H7 (cell line): ENCODE results near the gene HSPB9. TPM values are rescaled to one million over a fixed set of nuclear protein-coding genes. Genes with fewer than 3 reads are reported as not detected.
A peak's percentile ranks its signal among the peaks of the same experiment; 100 is the strongest.

Experiments
- DNase-seq: peaks from one replicate; pipeline ENCODE4 v3.0.0; 2012
- H3K27me3 ChIP-seq: 2 replicates; pipeline ENCODE4 v1.6.0; 2011; ENCODE audit warnings: mild to moderate bottlenecking, low read length; ENCODE audit not compliant: control insufficient read depth, insufficient read depth
- H3K36me3 ChIP-seq: replicated peaks from 2 replicates; pipeline ENCODE4 v1.5.1; 2011; ENCODE audit warnings: low read length; ENCODE audit not compliant: control insufficient read depth, insufficient read depth
- H3K4me3 ChIP-seq: 2 replicates; pipeline ENCODE4 v1.5.1; 2011; ENCODE audit warnings: low read depth, mild to moderate bottlenecking, control low read depth, low read length, moderate library complexity; ENCODE audit not compliant: insufficient read depth
- total RNA-seq: library from RNA; depleted of rRNA; stranded (reverse); fragments of >200 nt; shearing (Covaris generic); gene quantifications from 2 replicates; pipeline ENCODE4 v1.2.3, GENCODE V29; 2014

The HSPB9 gene
- total RNA-seq, 1 experiment from 2014 or later: 0.10 TPM

GRCh38 chr17:42094375-42095069, 28.1 kb upstream of the HSPB9 start:
- Histone ChIP-seq H3K4me3 (no peak overlapping the region), H3K36me3 (no peaks in the 10 kb centered on the region), H3K27me3 (peaks cover 20% of the 10 kb centered on the region)
- DNase-seq: no peak

DNA sequence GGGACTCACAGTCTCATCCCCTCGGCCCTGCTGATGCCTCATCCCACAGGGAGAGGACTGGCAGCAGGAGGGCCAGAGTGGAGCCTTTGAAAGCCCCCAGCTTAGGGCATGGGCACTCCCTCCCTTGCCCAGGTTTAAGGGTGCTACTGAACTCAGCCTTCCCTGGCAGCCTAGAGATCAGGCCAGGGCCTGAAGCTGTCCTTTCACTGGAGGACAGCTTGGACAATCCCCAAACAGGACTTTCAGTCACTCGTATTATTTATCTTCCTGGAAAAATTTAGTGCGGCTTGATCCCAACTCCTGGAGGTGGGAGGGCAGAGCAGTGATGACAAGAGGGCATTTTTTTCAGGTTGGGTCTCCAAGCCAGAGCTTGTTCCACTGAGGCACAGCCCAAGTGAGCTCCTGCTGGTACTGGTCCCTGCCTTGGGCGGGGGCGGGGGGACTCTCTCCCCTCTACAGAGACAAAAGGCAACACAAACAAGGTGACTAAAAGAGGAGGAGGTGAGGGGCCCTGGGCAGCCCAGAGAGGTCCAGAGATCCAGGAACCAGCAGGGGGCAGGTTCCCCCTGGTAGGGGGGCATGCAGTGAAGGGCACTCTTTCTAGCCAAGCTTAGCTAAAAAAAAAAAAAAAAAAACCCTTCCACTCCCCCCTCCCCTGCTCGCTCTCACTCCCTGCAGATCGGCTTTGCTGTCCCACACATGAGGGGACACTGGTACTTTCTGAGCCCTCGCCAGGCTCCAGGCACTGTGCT, 26.1 kb upstream of the HSPB9 start:
- H3K4me3 ChIP-seq: no peak overlapping the region
- peaks cover 20% of the 10 kb centered on the region for H3K27me3 ChIP-seq
- no peak for DNase-seq
- no peaks in the 10 kb centered on the region for H3K36me3 ChIP-seq

DNA sequence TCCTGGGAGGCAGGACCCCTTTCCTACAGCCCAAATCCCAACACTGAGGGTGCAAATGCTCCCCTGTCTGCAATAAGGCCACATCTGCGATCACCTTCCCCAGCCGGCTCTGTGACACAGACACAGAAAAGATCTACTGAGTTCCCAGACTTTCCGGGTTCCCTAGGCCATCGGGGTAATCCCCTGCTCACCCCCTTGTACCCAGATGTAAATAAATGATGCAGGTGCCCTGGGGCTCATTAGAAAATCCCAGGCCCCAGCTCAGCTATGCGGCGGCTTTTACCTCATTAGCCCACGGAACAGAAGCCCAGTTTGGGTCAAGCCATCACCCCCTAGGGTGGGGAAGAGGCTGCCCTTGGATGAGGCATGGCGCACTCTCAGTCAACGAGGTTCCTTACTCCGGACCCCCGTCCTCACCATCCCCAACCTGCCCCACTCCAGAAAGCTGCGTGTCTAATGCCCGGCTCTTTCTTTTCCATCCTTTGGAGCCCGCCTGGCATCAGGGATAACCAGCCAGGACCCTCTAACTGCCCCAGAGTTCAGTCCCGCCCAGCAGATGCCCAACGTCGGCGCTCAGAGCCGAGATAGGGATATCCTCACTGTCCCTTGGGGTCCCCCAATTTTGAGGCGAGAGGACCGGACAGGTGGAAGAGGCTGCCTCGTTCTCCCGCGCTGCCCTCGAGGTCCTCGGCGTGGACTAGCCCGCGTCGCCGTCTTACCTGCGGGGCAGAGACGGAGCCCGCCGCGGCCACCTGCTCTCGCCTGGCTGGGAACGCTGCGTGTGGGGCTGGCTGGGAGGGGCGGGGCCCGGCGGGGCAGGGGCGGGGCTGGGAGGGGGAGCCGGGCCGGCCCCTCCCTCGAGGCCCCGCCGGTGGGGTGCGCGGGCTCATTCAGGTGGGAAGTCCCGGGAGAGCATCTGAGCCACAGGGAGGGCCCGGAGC, 24.6 kb upstream of the HSPB9 start, which contains the start of gene ZNF385C:
Gene ZNF385C, minus strand, starts transcription at position 783 of the 941 bp plus-strand sequence. CDS start 35,417 bp downstream, outside the sequence.
- H3K36me3 ChIP-seq: no peaks in the 10 kb centered on the region
- DNase-seq: peak; percentile 96
- H3K4me3 ChIP-seq: peak within 1 kb of the TSS; percentile 34; the same call in 1 of the 2 replicates
- peaks cover 20% of the 10 kb centered on the region for H3K27me3 ChIP-seq

GRCh38 chr17:42098730-42099399, 23.7 kb upstream of the HSPB9 start:
- Histone ChIP-seq H3K27me3 (peaks cover 20% of the 10 kb centered on the region), H3K4me3 (peak overlapping the region; percentile 34; the same call in 1 of the 2 replicates), H3K36me3 (no peaks in the 10 kb centered on the region)
- DNase-seq: peak; percentile 73

DNA sequence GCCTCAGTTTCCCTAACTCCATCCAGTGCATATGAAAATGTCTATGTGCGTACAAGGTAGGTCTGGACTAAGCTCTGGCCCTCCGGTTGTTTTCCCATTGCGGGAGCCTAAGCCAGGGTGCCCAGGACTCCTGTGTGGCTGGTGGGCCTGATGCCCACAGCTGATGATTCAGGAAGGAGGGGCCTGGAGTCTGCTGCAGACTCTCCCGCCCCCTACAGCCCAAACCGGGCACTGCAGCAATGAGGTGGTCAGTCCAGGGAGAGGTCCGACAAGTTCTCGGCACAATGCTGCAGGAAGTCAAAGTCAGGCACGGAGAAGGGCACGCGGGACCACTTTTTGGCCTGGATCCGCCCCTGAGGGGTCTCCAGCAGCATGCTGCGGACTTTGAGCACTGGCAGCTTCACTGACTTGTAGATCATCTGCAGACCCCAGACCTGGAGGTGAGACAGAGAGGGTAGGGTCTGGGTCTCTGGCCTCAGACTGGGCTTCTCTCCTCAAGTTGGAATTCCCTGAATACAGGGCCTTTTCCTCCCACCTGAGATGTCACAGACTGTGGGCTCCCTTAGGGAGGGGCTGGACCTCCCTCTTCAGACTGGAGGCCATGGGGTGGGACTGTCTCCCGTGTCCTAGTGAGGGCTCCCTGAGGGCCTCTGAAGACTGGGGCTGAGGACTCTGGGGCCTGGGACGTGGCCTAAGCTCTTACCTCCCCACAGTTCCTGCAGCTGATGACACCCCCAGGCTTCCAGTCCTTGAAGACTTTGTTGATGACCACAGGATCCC, 20.9 kb upstream of the HSPB9 start:
- Histone ChIP-seq H3K36me3 (no peaks in the 10 kb centered on the region), H3K27me3 (peaks cover 20% of the 10 kb centered on the region), H3K4me3 (no peak overlapping the region)
- DNase-seq: peak; percentile 94

GRCh38 chr17:42103221-42103954, 19.2 kb upstream of the HSPB9 start:
- Histone ChIP-seq H3K27me3 (peaks cover 4% of the 10 kb centered on the region), H3K4me3 (no peak overlapping the region), H3K36me3 (no peaks in the 10 kb centered on the region)
- DNase-seq: no peak

DNA sequence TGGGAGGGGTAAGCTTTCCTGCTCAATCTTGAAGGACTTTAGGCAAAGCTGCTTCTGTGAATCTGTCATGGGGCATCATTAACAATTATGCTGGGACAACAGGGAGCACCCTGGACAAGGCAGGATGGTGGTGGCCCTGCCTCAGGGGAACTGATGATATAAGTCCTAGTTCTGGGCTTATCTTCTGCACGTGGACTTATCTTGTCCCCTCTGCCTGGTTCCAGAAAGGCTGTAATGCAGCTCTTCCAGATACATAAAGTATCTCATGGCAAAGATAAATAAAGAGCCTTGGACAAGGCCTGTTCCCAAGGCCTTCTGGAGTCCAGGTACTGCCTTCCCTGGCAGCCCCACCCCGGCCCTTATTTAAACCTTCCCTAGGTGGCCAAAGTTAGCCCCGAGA, 18.3 kb upstream of the HSPB9 start:
- Histone ChIP-seq H3K4me3 (no peak overlapping the region), H3K36me3 (no peaks in the 10 kb centered on the region), H3K27me3 (no peaks in the 10 kb centered on the region; the same call in 1 of the 2 replicates)
- no peak for DNase-seq

DNA sequence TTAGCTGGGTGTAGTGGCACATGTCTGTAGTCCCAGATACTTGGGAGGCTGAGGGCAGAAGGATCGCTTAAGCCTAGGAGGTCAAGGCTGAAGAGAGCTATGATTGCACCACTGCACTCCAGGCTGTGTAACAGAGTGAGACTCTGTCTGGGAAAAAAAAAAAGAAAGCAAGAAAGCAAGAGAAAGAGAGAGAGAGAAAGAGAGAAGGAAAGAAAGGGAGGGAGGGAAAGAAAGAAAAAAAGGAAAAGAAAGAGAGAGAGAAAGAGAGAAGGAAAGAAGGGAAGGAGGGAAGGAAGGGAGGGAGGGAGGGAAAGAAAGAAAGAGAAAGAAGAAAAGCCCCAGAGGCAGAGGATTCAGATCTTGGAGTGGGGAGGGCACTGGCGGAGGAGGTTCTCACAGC, 16.6 kb upstream of the HSPB9 start:
- H3K4me3 ChIP-seq: no peak overlapping the region
- no peaks in the 10 kb centered on the region; the same call in 1 of the 2 replicates for H3K27me3 ChIP-seq
- no peaks in the 10 kb centered on the region for H3K36me3 ChIP-seq
- DNase-seq: no peak

DNA sequence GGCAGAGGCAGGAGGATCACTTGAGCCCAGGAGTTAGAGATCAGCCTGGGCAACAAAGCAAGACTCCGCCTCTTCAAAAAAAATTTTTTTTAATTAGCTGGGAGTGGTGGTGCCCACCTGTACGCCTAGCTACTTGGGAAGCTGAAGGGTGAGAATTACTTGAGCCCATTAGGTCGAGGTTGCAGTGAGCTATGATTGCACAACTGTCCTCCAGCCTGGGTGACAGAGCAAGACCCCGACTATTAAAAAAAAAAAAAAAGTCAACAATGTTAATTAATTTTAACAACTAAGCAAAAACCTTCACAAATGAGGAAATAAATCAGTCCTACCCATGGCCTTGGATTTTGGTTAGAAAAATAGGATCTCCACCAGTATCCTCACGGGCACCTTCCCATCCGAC, 15.5 kb upstream of the HSPB9 start:
- no peaks in the 10 kb centered on the region for H3K36me3 ChIP-seq
- H3K4me3 ChIP-seq: peak overlapping the region; percentile 49
- DNase-seq: no peak
- no peaks in the 10 kb centered on the region; the same call in 1 of the 2 replicates for H3K27me3 ChIP-seq

GRCh38 chr17:42107597-42108576, 14.7 kb upstream of the HSPB9 start:
- DNase-seq: peak; percentile 100
- no peaks in the 10 kb centered on the region for H3K36me3 ChIP-seq
- H3K27me3 ChIP-seq: no peaks in the 10 kb centered on the region; the same call in 1 of the 2 replicates
- H3K4me3 ChIP-seq: peak overlapping the region; percentile 49

DNA sequence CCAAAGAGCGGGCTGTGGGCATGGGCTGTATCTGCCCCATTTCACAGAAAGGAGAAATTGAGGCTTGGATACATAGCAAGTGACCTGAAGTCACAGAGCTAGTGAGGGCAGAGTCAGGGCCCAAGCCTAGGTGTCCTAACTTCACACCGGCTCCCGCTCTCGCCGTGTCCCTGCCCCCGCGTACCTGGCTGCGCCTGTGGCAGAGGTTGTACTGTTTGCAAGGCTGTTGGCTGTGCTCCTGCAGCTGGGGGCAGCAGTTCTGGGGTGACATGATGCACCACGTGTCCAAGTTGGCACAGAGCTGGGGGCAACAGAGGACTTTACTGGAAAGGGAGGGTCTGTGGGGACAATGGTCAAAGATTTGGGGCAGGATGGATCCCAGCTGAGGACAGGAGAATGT, 13.5 kb upstream of the HSPB9 start:
- no peaks in the 10 kb centered on the region for H3K36me3 ChIP-seq
- DNase-seq: no peak
- H3K4me3 ChIP-seq: no peak overlapping the region
- H3K27me3 ChIP-seq: no peaks in the 10 kb centered on the region; the same call in 1 of the 2 replicates
